Glutamatergic neuron (in vitro differentiated cells): ENCODE results near the gene INTS13. TPM values are rescaled to one million over a fixed set of nuclear protein-coding genes. Genes with fewer than 3 reads are reported as not detected.

Experiments used
- DNase-seq: peaks from one replicate; pipeline ENCODE4 v3.0.0; 2022
- H3K27ac Mint-ChIP-seq: one replicate; pipeline ENCODE4 v1.8.0; 2020; ENCODE audit warnings: mild to moderate bottlenecking, mixed read lengths, inconsistent platforms; ENCODE audit not compliant: unreplicated experiment
- H3K27me3 Mint-ChIP-seq: one replicate; pipeline ENCODE4 v1.8.0; 2020; ENCODE audit warnings: mild to moderate bottlenecking, moderate library complexity, mixed read lengths, inconsistent platforms; ENCODE audit not compliant: unreplicated experiment
- H3K36me3 Mint-ChIP-seq: one replicate; pipeline ENCODE4 v1.8.0; 2020; ENCODE audit warnings: mild to moderate bottlenecking, mixed read lengths, inconsistent platforms; ENCODE audit not compliant: unreplicated experiment
- H3K4me1 Mint-ChIP-seq: one replicate; pipeline ENCODE4 v1.8.0; 2020; ENCODE audit warnings: mild to moderate bottlenecking, low read depth, mixed read lengths, inconsistent platforms; ENCODE audit not compliant: unreplicated experiment
- H3K4me3 Mint-ChIP-seq: one replicate; pipeline ENCODE4 v1.8.0; 2020; ENCODE audit warnings: mild to moderate bottlenecking, mixed read lengths, inconsistent platforms; ENCODE audit not compliant: unreplicated experiment
- H3K9me3 Mint-ChIP-seq: one replicate; pipeline ENCODE4 v1.8.0; 2020; ENCODE audit warnings: mild to moderate bottlenecking, moderate library complexity, mixed read lengths, inconsistent platforms; ENCODE audit not compliant: unreplicated experiment
- CTCF ChIP-seq: fragments of 200-600 bp; sonication (generic); IDR thresholded peaks from one replicate; pipeline ENCODE4 v1.5.0; 2021; ENCODE audit not compliant: partially characterized antibody, unreplicated experiment
- total RNA-seq: library from RNA; stranded (reverse); fragmentation: NEBNext Ultra II Directional; extraction: Animal tissue kit (Norgen Biotek cat#: 25700); gene quantifications from one replicate; pipeline ENCODE4 v1.2.1, GENCODE V29; 2021; ENCODE audit not compliant: unreplicated experiment

The INTS13 gene
- total RNA-seq, 1 donor from 2014 or later, result 16.9 TPM

GRCh38 chr12:26870491-26871419 lies 67.0 kb downstream of the INTS13 start:
- no peak for TF ChIP-seq CTCF
- no peaks in the 10 kb centered on the region for H3K9me3 Mint-ChIP-seq
- no peak for DNase-seq
- H3K27me3 Mint-ChIP-seq, result no peaks in the 10 kb centered on the region
- H3K36me3 Mint-ChIP-seq, result no peaks in the 10 kb centered on the region
- H3K4me3 Mint-ChIP-seq, result no peak overlapping the region
- H3K4me1 Mint-ChIP-seq, result peaks cover 8% of the 10 kb centered on the region
- H3K27ac Mint-ChIP-seq, result no peak overlapping the region

- Mint-ChIP-seq H3K4me3 (no peak overlapping the region), H3K4me1 (peaks cover 8% of the 10 kb centered on the region), H3K27me3 (no peaks in the 10 kb centered on the region), H3K36me3 (no peaks in the 10 kb centered on the region), H3K9me3 (no peaks in the 10 kb centered on the region), H3K27ac (no peak overlapping the region)
- no peak for DNase-seq
- no peak for TF ChIP-seq CTCF
Observed at GRCh38 chr12:26869908-26870459, 67.8 kb downstream of the INTS13 start.

DNA sequence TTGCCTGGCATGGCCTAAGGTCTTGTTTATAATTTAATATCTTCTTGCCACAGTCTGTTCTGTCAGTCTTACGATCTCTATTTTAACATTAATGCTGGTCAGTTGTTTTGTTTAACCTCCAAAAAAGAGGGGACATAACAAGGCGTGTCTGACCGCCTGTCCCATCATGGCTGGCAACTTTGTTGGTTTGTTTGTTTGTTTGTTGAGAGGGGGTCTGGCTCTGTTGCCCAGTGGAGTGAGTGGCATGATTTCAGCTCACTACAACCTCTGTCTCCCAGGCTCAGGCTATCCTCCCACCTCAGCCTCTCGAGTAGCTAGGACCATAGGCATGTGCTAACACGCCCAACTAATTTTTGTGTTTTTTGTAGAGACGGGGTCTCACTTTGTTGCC lies 68.7 kb downstream of the INTS13 start:
- no peak for TF ChIP-seq CTCF
- Mint-ChIP-seq H3K9me3 (no peaks in the 10 kb centered on the region), H3K27me3 (no peaks in the 10 kb centered on the region), H3K4me3 (no peak overlapping the region), H3K4me1 (peaks cover 8% of the 10 kb centered on the region), H3K27ac (no peak overlapping the region), H3K36me3 (no peaks in the 10 kb centered on the region)
- no peak for DNase-seq

GRCh38 chr12:26868447-26869103 lies 69.2 kb downstream of the INTS13 start:
- no peak for TF ChIP-seq CTCF
- H3K9me3 Mint-ChIP-seq, result no peaks in the 10 kb centered on the region
- peaks cover 8% of the 10 kb centered on the region for H3K4me1 Mint-ChIP-seq
- no peak for DNase-seq
- no peaks in the 10 kb centered on the region for H3K36me3 Mint-ChIP-seq
- H3K4me3 Mint-ChIP-seq, result no peak overlapping the region
- H3K27me3 Mint-ChIP-seq, result no peaks in the 10 kb centered on the region
- no peak overlapping the region for H3K27ac Mint-ChIP-seq

- Mint-ChIP-seq H3K27ac (no peak overlapping the region), H3K27me3 (no peaks in the 10 kb centered on the region), H3K4me3 (no peak overlapping the region), H3K36me3 (no peaks in the 10 kb centered on the region), H3K4me1 (no peaks in the 10 kb centered on the region), H3K9me3 (peaks cover under 1% of the 10 kb centered on the region)
- no peak for DNase-seq
- no peak for TF ChIP-seq CTCF
Observed at GRCh38 chr12:26867080-26867479, 70.7 kb downstream of the INTS13 start.
